GM18909 (cell line): ENCODE results near the gene CCL19.
A peak's percentile ranks its signal among the peaks of the same experiment; 100 is the strongest.

ENCODE experiments used
- ATAC-seq: cut with Tn5 transposase; IDR thresholded peaks from one replicate; pipeline ENCODE4 v1.9.1; 2021; ENCODE audit warnings: mild to moderate bottlenecking; ENCODE audit not compliant: unreplicated experiment, poor library complexity

The CCL19 gene

GRCh38 chr9:34701023-34701768, 10.1 kb upstream of the CCL19 start:
- peak; percentile 59 for ATAC-seq

- ATAC-seq: no peak
These were observed 3.7 kb upstream of the CCL19 start for GRCh38 chr9:34694811-34695210.

GRCh38 chr9:34693560-34693959, 2.5 kb upstream of the CCL19 start:
- no peak for ATAC-seq

GRCh38 chr9:34691936-34692315, 850 bp upstream of the CCL19 start:
- ATAC-seq: no peak

GRCh38 chr9:34689512-34689911, 1.6 kb downstream of the CCL19 start:
- no peak for ATAC-seq

- no peak for ATAC-seq
These were observed 2.0 kb downstream of the CCL19 start for GRCh38 chr9:34689116-34689470.

- no peak for ATAC-seq
These were observed 2.6 kb downstream of the CCL19 start for GRCh38 chr9:34688329-34689115.

GRCh38 chr9:34687276-34688030, 3.6 kb downstream of the CCL19 start:
- ATAC-seq: no peak

GRCh38 chr9:34686732-34687131, 4.3 kb downstream of the CCL19 start:
- ATAC-seq: no peak

DNA sequence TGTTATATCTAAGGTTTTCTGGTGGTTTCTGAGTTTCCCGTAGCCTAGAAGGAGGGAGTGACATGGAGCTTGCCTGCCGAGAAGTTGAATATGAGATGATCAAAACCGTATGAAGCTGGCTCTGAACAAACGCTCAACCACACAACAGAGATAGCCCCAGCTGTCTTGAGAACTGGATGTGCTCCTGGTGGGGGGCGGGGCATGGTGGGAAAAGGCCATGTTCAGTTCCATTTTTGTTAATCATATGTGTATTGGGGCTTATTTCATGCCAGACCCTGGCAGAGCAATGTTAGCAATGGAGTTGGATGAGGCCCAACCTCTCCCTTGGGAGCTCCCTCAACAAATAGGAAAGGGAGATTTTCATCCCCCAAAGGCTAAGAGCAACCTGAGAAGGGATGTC, 4.8 kb downstream of the CCL19 start:
- ATAC-seq: no peak

- ATAC-seq: no peak
These were observed 5.5 kb downstream of the CCL19 start for GRCh38 chr9:34685591-34685990.

GRCh38 chr9:34684816-34685215, 6.3 kb downstream of the CCL19 start:
- ATAC-seq: no peak

DNA sequence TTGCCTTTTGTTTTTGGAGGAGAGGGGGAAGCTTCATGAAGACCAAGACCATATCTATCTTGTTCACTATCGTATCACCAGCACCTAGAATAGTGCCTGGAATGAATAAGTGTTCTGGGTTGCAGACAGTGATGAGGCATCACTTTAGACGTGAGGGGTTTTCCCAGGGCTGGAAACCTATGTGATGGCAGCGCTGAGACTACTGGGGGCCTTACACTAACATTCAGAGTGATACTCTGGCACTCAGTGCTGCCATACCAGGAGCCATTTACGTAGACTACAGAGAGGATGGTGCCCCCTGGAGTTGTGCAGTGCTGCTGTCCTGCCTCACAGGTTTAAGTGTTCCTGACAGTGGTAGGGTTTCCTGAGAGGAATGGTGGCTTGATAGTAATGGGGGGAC, 6.9 kb downstream of the CCL19 start:
- ATAC-seq: no peak

DNA sequence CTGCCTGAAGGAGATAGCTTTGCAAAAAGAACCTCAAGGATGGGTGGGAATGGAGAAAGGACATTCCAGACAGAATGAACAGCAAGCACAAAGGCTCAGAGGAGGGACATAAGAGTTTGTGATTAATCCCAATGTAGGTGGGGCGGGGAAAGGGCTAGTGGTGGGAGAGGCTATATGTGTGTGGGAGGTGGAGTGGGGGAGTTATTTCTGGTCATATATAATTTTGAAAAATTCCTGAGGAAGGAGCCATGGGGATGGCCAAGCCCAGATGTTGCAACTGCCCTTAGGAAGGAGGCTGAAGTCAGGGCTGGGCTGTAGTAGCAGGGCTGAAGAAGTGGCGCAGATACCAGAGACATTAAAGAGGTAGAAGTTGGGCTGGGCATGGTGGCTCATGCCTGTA, 15.2 kb downstream of the CCL19 start:
- no peak for ATAC-seq

- ATAC-seq: peak; percentile 40
These were observed 15.9 kb downstream of the CCL19 start for GRCh38 chr9:34675048-34675714.

DNA sequence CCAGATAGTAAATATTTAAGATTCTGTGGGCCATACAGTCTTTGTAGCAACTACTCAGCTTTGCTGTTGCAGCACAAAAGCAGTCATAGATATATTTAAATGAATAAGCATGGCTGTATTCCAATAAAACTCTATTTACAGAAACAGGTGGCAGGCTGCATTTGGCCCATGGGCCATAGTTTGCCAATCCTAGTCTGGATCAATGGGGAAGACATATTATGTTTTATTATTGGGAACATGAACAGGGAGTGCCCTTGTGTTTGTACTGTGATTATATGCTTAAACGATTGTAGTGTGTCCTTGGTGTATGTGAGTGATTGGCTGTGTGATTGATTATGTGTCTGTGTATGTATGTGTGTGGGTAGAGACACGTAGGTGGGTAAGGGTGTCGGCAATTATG, 16.6 kb downstream of the CCL19 start:
- no peak for ATAC-seq

DNA sequence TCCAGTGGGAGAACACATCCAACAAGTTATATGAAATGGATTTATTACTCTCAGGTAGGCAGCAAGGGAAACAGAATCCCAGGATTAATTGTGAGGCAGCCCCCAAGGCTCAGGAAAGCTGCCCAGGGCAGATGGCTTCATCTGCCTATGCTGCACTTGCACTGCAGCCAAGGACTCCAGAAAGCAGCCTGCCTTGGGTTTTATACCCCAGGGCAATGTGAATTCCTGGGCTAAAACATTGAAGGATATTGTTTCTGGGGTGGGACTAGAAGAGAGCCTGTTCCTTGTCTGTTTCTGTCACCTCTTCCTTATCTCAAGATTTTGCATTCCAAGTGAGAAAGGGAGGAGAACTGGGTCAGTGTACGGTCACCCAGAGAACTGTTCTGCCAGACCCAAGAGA, 19.8 kb downstream of the CCL19 start:
- no peak for ATAC-seq

- ATAC-seq: no peak
These were observed 21.1 kb downstream of the CCL19 start for GRCh38 chr9:34669809-34670562.

GRCh38 chr9:34665381-34666250, 25.5 kb downstream of the CCL19 start:
- ATAC-seq: peak; percentile 66
